Osteoblast (primary cell): ENCODE results near the gene PIEZO2. TPM values are rescaled to one million over a fixed set of nuclear protein-coding genes. Genes with fewer than 3 reads are reported as not detected.

Experiments used
- DNase-seq: peaks from one replicate; pipeline ENCODE4 v3.0.0; 2011; ENCODE audit warnings: low spot score, mixed read lengths; ENCODE audit not compliant: insufficient read length; ENCODE audit errors: missing footprints
- H2AFZ ChIP-seq: 2 replicates; pipeline ENCODE4 v1.6.0; 2011; ENCODE audit warnings: mild to moderate bottlenecking, low read length
- H3K27ac ChIP-seq: 2 replicates; pipeline ENCODE4 v1.5.1; 2011; ENCODE audit warnings: mild to moderate bottlenecking, low read depth, low read length, moderate library complexity
- H3K27me3 ChIP-seq: 2 replicates; pipeline ENCODE4 v1.6.0; 2012; ENCODE audit warnings: mild to moderate bottlenecking, control low read depth, inconsistent platforms, low read length, moderate library complexity; ENCODE audit not compliant: insufficient read depth
- H3K36me3 ChIP-seq: 2 replicates; pipeline ENCODE4 v1.5.1; 2011; ENCODE audit warnings: mild to moderate bottlenecking, low read length, control low read depth, moderate library complexity; ENCODE audit not compliant: insufficient read depth
- H3K4me1 ChIP-seq: 2 replicates; pipeline ENCODE4 v1.5.1; 2011; ENCODE audit warnings: mild to moderate bottlenecking, low read length, control low read depth, moderate library complexity; ENCODE audit not compliant: insufficient read depth
- H3K4me2 ChIP-seq: 2 replicates; pipeline ENCODE4 v1.6.0; 2011; ENCODE audit warnings: mild to moderate bottlenecking, low read length; ENCODE audit not compliant: insufficient read depth
- H3K4me3 ChIP-seq: fragments of 200-600 bp; sonication (generic); 3 replicates; pipeline ENCODE4 v1.5.1; 2012; ENCODE audit warnings: mild to moderate bottlenecking, low read length, inconsistent platforms; ENCODE audit not compliant: insufficient read depth
- H3K79me2 ChIP-seq: 2 replicates; pipeline ENCODE4 v1.6.0; 2012; ENCODE audit warnings: mild to moderate bottlenecking, low read length, control low read depth, inconsistent platforms; ENCODE audit not compliant: insufficient read depth
- H3K9me3 ChIP-seq: 2 replicates; pipeline ENCODE4 v1.5.1; 2011; ENCODE audit warnings: low read depth, low read length, control low read depth
- H4K20me1 ChIP-seq: 2 replicates; pipeline ENCODE4 v1.6.0; 2012; ENCODE audit warnings: mild to moderate bottlenecking, low read length, control low read depth; ENCODE audit not compliant: insufficient read depth
- CTCF ChIP-seq: IDR thresholded peaks from 2 replicates; pipeline ENCODE4 v1.5.1; 2011; ENCODE audit warnings: mild to moderate bottlenecking, low read depth, low read length, moderate library complexity; ENCODE audit errors: extremely low read depth
- total RNA-seq: library from RNA; depleted of rRNA; stranded (reverse); fragments of >200 nt; gene quantifications from 2 replicates; pipeline ENCODE4 v1.2.3, GENCODE V29; 2012

Gene PIEZO2
- total RNA-seq, 1 donor: 46.7 TPM

GRCh38 chr18:11004294-11004693 lies 145.1 kb downstream of the PIEZO2 start:
- DNase-seq: no peak
- H3K27me3 ChIP-seq: no peaks in the 10 kb centered on the region
- H4K20me1 ChIP-seq: no peaks in the 10 kb centered on the region
- no peak overlapping the region for H3K4me3 ChIP-seq
- TF ChIP-seq CTCF: no peak
- no peak overlapping the region for H3K4me2 ChIP-seq
- H3K36me3 ChIP-seq: no peaks in the 10 kb centered on the region
- H2AFZ ChIP-seq: no peak overlapping the region
- no peaks in the 10 kb centered on the region for H3K79me2 ChIP-seq
- H3K27ac ChIP-seq: no peak overlapping the region
- H3K4me1 ChIP-seq: no peaks in the 10 kb centered on the region
- no peaks in the 10 kb centered on the region for H3K9me3 ChIP-seq

GRCh38 chr18:11002796-11003195 lies 146.6 kb downstream of the PIEZO2 start:
- no peak for DNase-seq
- H3K4me2 ChIP-seq: no peak overlapping the region
- no peaks in the 10 kb centered on the region for H3K4me1 ChIP-seq
- H3K9me3 ChIP-seq: no peaks in the 10 kb centered on the region
- H3K27ac ChIP-seq: no peak overlapping the region
- no peak overlapping the region for H2AFZ ChIP-seq
- no peaks in the 10 kb centered on the region for H4K20me1 ChIP-seq
- no peaks in the 10 kb centered on the region for H3K36me3 ChIP-seq
- no peaks in the 10 kb centered on the region for H3K79me2 ChIP-seq
- TF ChIP-seq CTCF: no peak
- H3K27me3 ChIP-seq: no peaks in the 10 kb centered on the region
- no peak overlapping the region for H3K4me3 ChIP-seq

GRCh38 chr18:11002277-11002676 lies 147.1 kb downstream of the PIEZO2 start:
- no peaks in the 10 kb centered on the region for H3K4me1 ChIP-seq
- H3K79me2 ChIP-seq: no peaks in the 10 kb centered on the region
- no peak for DNase-seq
- H3K4me3 ChIP-seq: no peak overlapping the region
- no peak overlapping the region for H3K27ac ChIP-seq
- H3K4me2 ChIP-seq: no peak overlapping the region
- H2AFZ ChIP-seq: no peak overlapping the region
- H3K36me3 ChIP-seq: no peaks in the 10 kb centered on the region
- no peaks in the 10 kb centered on the region for H3K9me3 ChIP-seq
- TF ChIP-seq CTCF: no peak
- no peaks in the 10 kb centered on the region for H4K20me1 ChIP-seq
- no peaks in the 10 kb centered on the region for H3K27me3 ChIP-seq

- Histone ChIP-seq H3K27me3 (no peaks in the 10 kb centered on the region), H3K4me3 (no peak overlapping the region), H4K20me1 (no peaks in the 10 kb centered on the region), H3K9me3 (no peaks in the 10 kb centered on the region), H3K79me2 (no peaks in the 10 kb centered on the region), H3K4me1 (no peaks in the 10 kb centered on the region), H3K36me3 (no peaks in the 10 kb centered on the region), H3K4me2 (no peak overlapping the region), H3K27ac (no peak overlapping the region), H2AFZ (no peak overlapping the region)
- no peak for TF ChIP-seq CTCF
- no peak for DNase-seq
Measured at GRCh38 chr18:11000071-11000470, 149.3 kb downstream of the PIEZO2 start.
